HEK293 (cell line): ENCODE data around the gene LNPEP.

Experiments
- GFI1B ChIP-seq: fragments of 450-650 bp; formaldehyde crosslinking; IDR thresholded peaks from 2 replicates; pipeline ENCODE4 v1.5.1; 2016; ENCODE audit warnings: missing biosample characterization, missing genetic modification characterization
- KLF10 ChIP-seq: fragments of 450-650 bp; IDR thresholded peaks from 2 replicates; pipeline ENCODE4 v1.5.1; 2018; ENCODE audit warnings: missing biosample characterization, mild to moderate bottlenecking, missing genetic modification characterization
- MZF1 ChIP-seq: fragments of 450-650 bp; formaldehyde crosslinking; IDR thresholded peaks from 2 replicates; pipeline ENCODE4 v1.5.1; 2017; ENCODE audit warnings: missing biosample characterization, missing genetic modification characterization, borderline replicate concordance
- ZNF140 ChIP-seq: fragments of 450-650 bp; formaldehyde crosslinking; IDR thresholded peaks from 2 replicates; pipeline ENCODE4 v1.5.1; 2016; ENCODE audit warnings: missing biosample characterization, missing genetic modification characterization
- ZNF239 ChIP-seq: fragments of 450-650 bp; formaldehyde crosslinking; IDR thresholded peaks from 2 replicates; pipeline ENCODE4 v1.5.1; 2016; ENCODE audit warnings: missing biosample characterization, missing genetic modification characterization
- ZNF24 ChIP-seq: fragments of 450-650 bp; formaldehyde crosslinking; IDR thresholded peaks from 2 replicates; pipeline ENCODE4 v1.5.1; 2016; ENCODE audit warnings: missing biosample characterization, missing genetic modification characterization
- ZNF416 ChIP-seq: fragments of 450-650 bp; formaldehyde crosslinking; IDR thresholded peaks from 2 replicates; pipeline ENCODE4 v1.5.1; 2016; ENCODE audit warnings: missing biosample characterization, missing genetic modification characterization
- ZNF571 ChIP-seq: fragments of 450-650 bp; formaldehyde crosslinking; IDR thresholded peaks from 2 replicates; pipeline ENCODE4 v1.5.0; 2017; ENCODE audit warnings: missing biosample characterization, missing genetic modification characterization
- ZNF585B ChIP-seq: fragments of 450-650 bp; formaldehyde crosslinking; IDR thresholded peaks from 2 replicates; pipeline ENCODE4 v1.5.1; 2016; ENCODE audit warnings: missing biosample characterization, missing genetic modification characterization
- TF ChIP-seq, protein P1 (sequence below): fragments of 450-650 bp; formaldehyde crosslinking; IDR thresholded peaks from 2 replicates; pipeline ENCODE4 v1.5.1; 2016; ENCODE audit warnings: missing biosample characterization, missing genetic modification characterization
- TF ChIP-seq, protein P2 (sequence below): fragments of 450-650 bp; formaldehyde crosslinking; IDR thresholded peaks from 2 replicates; pipeline ENCODE4 v1.5.1; 2016; ENCODE audit warnings: missing biosample characterization, missing genetic modification characterization, borderline replicate concordance
- TF ChIP-seq, protein P3 (sequence below): fragments of 450-650 bp; formaldehyde crosslinking; IDR thresholded peaks from 2 replicates; pipeline ENCODE4 v1.5.1; 2016; ENCODE audit warnings: missing biosample characterization, missing genetic modification characterization
- TF ChIP-seq, protein P4 (sequence below): sonication (generic); formaldehyde crosslinking; IDR thresholded peaks from 2 replicates; pipeline ENCODE4 v1.8.1; 2022; ENCODE audit warnings: mild to moderate bottlenecking, moderate library complexity, missing genetic modification reagents

DNA sequence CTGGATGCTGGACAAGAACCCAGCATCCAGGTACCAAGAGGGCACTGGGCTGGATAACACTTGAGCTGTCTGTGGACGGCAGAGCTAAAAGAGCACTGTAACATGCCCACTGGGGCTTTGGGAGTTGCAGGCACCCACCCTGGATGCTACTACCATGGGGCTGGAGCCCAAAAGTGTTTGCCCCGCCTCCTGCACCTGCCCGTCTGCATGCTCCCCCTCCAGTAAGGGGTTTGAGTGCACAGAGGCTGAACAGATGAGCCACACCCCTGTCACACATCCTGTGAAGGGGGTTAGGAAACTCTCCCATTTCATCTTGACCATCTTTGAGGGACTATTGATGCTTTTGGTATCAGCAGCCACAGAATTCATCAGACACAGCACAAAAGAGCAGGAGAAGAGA lies 137.5 kb downstream of the LNPEP start:
- TF ChIP-seq GFI1B (no peak), ZNF585B (tag by site-specific recombination) (no peak), ZNF239 (tag by site-specific recombination) (no peak), ZNF571 (tag by site-specific recombination) (no peak), ZNF140 (tag by site-specific recombination) (no peak), ZNF416 (no peak), ZNF24 (tag by site-specific recombination) (no peak), MZF1 (tag by site-specific recombination) (no peak), KLF10 (no peak)
- TF ChIP-seq, protein P1, sequence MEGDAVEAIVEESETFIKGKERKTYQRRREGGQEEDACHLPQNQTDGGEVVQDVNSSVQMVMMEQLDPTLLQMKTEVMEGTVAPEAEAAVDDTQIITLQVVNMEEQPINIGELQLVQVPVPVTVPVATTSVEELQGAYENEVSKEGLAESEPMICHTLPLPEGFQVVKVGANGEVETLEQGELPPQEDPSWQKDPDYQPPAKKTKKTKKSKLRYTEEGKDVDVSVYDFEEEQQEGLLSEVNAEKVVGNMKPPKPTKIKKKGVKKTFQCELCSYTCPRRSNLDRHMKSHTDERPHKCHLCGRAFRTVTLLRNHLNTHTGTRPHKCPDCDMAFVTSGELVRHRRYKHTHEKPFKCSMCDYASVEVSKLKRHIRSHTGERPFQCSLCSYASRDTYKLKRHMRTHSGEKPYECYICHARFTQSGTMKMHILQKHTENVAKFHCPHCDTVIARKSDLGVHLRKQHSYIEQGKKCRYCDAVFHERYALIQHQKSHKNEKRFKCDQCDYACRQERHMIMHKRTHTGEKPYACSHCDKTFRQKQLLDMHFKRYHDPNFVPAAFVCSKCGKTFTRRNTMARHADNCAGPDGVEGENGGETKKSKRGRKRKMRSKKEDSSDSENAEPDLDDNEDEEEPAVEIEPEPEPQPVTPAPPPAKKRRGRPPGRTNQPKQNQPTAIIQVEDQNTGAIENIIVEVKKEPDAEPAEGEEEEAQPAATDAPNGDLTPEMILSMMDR (tag by site-specific recombination) = no peak
- TF ChIP-seq, protein P2, sequence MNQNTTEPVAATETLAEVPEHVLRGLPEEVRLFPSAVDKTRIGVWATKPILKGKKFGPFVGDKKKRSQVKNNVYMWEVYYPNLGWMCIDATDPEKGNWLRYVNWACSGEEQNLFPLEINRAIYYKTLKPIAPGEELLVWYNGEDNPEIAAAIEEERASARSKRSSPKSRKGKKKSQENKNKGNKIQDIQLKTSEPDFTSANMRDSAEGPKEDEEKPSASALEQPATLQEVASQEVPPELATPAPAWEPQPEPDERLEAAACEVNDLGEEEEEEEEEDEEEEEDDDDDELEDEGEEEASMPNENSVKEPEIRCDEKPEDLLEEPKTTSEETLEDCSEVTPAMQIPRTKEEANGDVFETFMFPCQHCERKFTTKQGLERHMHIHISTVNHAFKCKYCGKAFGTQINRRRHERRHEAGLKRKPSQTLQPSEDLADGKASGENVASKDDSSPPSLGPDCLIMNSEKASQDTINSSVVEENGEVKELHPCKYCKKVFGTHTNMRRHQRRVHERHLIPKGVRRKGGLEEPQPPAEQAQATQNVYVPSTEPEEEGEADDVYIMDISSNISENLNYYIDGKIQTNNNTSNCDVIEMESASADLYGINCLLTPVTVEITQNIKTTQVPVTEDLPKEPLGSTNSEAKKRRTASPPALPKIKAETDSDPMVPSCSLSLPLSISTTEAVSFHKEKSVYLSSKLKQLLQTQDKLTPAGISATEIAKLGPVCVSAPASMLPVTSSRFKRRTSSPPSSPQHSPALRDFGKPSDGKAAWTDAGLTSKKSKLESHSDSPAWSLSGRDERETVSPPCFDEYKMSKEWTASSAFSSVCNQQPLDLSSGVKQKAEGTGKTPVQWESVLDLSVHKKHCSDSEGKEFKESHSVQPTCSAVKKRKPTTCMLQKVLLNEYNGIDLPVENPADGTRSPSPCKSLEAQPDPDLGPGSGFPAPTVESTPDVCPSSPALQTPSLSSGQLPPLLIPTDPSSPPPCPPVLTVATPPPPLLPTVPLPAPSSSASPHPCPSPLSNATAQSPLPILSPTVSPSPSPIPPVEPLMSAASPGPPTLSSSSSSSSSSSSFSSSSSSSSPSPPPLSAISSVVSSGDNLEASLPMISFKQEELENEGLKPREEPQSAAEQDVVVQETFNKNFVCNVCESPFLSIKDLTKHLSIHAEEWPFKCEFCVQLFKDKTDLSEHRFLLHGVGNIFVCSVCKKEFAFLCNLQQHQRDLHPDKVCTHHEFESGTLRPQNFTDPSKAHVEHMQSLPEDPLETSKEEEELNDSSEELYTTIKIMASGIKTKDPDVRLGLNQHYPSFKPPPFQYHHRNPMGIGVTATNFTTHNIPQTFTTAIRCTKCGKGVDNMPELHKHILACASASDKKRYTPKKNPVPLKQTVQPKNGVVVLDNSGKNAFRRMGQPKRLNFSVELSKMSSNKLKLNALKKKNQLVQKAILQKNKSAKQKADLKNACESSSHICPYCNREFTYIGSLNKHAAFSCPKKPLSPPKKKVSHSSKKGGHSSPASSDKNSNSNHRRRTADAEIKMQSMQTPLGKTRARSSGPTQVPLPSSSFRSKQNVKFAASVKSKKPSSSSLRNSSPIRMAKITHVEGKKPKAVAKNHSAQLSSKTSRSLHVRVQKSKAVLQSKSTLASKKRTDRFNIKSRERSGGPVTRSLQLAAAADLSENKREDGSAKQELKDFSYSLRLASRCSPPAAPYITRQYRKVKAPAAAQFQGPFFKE = no peak
- TF ChIP-seq, protein P3, sequence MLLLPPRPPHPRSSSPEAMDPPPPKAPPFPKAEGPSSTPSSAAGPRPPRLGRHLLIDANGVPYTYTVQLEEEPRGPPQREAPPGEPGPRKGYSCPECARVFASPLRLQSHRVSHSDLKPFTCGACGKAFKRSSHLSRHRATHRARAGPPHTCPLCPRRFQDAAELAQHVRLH (tag by site-specific recombination) = no peak
- TF ChIP-seq, protein P4, sequence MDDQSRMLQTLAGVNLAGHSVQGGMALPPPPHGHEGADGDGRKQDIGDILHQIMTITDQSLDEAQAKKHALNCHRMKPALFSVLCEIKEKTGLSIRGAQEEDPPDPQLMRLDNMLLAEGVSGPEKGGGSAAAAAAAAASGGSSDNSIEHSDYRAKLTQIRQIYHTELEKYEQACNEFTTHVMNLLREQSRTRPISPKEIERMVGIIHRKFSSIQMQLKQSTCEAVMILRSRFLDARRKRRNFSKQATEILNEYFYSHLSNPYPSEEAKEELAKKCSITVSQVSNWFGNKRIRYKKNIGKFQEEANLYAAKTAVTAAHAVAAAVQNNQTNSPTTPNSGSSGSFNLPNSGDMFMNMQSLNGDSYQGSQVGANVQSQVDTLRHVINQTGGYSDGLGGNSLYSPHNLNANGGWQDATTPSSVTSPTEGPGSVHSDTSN (CRISPR knock-in tag) = no peak
